Right forelimb (tissue), 1 donor: Measurements from ENCODE around the gene CPN1.
"Not testable (repeated sequence)": the region's sequence is repeated elsewhere in the genome, so short reads cannot be mapped to it uniquely, and the experiment has no call there.

Source experiments
- DNase-seq: peaks from one replicate; pipeline ENCODE4 v3.0.0-alpha.2; 2018

Gene CPN1

GRCh38 chr10:100081075-100082001, at the start of gene CPN1:
CPN1 (minus strand) TSS chr10:100081869; CDS start chr10:100081625, 244 bp downstream.
- no peak for DNase-seq

GRCh38 chr10:100130831-100131230, 49.2 kb upstream of the CPN1 start:
- no peak for DNase-seq

- DNase-seq = no peak
These were observed 47.8 kb upstream of the CPN1 start for GRCh38 chr10:100129424-100129823.

- no peak for DNase-seq
These were observed 47.3 kb upstream of the CPN1 start for GRCh38 chr10:100128951-100129350.

- DNase-seq = not testable (repeated sequence)
These were observed 43.7 kb upstream of the CPN1 start for GRCh38 chr10:100125335-100125734.

GRCh38 chr10:100124097-100124496, 42.4 kb upstream of the CPN1 start:
- no peak for DNase-seq

- DNase-seq = no peak
These were observed 41.1 kb upstream of the CPN1 start for GRCh38 chr10:100122780-100123179.

GRCh38 chr10:100120550-100120949, 38.9 kb upstream of the CPN1 start:
- DNase-seq = no peak

GRCh38 chr10:100119726-100120125, 38.1 kb upstream of the CPN1 start:
- no peak for DNase-seq

GRCh38 chr10:100114976-100115770, 33.5 kb upstream of the CPN1 start:
- DNase-seq = peak; percentile 48

- DNase-seq = no peak
These were observed 32.8 kb upstream of the CPN1 start for GRCh38 chr10:100114460-100114859.

- no peak for DNase-seq
These were observed 28.0 kb upstream of the CPN1 start for GRCh38 chr10:100109670-100110069.

GRCh38 chr10:100106865-100107264, 25.2 kb upstream of the CPN1 start:
- no peak for DNase-seq

- no peak for DNase-seq
These were observed 22.6 kb upstream of the CPN1 start for GRCh38 chr10:100104300-100104699.

GRCh38 chr10:100103581-100103980, 21.9 kb upstream of the CPN1 start:
- no peak for DNase-seq

- DNase-seq = no peak
These were observed 19.8 kb upstream of the CPN1 start for GRCh38 chr10:100101192-100102076.

GRCh38 chr10:100100651-100101184, 19.0 kb upstream of the CPN1 start:
- DNase-seq = no peak

GRCh38 chr10:100089241-100089640, 7.6 kb upstream of the CPN1 start:
- DNase-seq = no peak

- not testable (repeated sequence) for DNase-seq
These were observed 5.0 kb upstream of the CPN1 start for GRCh38 chr10:100086708-100087107.

GRCh38 chr10:100085596-100085995, 3.9 kb upstream of the CPN1 start:
- DNase-seq = no peak

GRCh38 chr10:100083623-100084022, 2.0 kb upstream of the CPN1 start:
- no peak for DNase-seq

GRCh38 chr10:100082276-100082675, 607 bp upstream of the CPN1 start:
- not testable (repeated sequence) for DNase-seq
